HL-60/S4 (cell line): ENCODE results near the gene USP3.

ENCODE experiments used
- in situ Hi-C: fragments of 300-500 bp; cut with MboI; formaldehyde crosslinking; loops from 2 replicates; pipeline ENCODE4 v1.14.3; 2022; ENCODE audit warnings: low sequenced_read_pairs

The USP3 gene

DNA sequence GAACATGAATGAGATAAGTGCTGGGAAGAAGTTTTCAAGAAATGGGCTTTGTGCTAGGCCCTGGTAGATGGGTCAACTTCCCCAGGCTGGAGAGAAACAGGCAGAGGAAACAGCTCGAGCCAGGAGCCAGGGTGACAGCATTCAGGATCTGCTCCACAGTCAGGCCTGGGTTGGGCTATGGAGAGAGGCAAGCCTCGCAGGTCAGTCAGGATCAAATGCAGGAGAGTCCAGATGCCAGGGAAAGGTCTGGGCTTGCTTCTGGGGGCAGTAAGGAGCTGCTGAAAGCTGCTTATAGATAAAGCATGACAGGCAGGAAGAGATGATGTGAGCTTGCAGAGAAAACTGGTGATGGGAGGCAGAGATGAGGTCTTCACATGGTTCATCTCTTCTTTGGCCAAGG, 11.0 kb upstream of the USP3 start:
- in situ Hi-C loops, result no loop called here

DNA sequence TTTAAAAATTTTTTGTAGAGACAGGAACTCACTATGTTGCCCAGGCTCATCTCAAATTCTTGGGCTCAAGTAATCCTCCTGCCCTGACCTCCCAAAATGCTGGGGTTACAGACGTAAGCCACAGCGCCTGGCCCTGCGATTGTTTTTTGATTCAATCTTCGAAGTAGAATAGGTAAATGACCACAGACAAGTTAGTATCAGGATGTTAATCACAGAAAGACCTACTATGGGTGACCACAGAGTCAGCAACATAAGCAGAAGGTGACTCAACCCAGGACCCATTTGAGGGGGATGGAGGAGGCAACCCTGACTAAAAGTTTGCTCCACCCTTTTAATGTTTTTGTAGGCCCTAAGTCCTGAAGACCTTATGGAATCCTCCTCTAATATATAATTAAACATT, 10.0 kb upstream of the USP3 start:
- in situ Hi-C loops, result no loop called here

DNA sequence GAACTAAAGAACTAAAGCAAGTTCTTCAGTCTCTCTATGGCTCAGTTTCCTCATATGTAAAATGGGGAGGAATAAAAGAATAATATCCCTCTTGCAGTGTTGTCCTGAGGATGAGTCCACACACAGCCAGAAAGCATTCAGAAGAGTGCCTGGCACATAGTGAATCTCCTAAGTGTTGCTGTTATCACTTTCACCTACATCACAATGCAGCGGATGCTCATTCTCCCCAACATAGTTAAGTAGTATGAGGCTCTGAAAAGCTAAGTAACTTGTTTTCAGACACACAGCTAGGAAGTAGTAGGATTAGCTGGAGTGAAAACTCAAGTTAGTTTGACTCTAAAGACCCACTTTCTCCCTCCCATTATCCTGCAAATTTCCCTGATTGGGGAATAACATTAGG, 9.1 kb upstream of the USP3 start:
- in situ Hi-C loops, result no loop called here

DNA sequence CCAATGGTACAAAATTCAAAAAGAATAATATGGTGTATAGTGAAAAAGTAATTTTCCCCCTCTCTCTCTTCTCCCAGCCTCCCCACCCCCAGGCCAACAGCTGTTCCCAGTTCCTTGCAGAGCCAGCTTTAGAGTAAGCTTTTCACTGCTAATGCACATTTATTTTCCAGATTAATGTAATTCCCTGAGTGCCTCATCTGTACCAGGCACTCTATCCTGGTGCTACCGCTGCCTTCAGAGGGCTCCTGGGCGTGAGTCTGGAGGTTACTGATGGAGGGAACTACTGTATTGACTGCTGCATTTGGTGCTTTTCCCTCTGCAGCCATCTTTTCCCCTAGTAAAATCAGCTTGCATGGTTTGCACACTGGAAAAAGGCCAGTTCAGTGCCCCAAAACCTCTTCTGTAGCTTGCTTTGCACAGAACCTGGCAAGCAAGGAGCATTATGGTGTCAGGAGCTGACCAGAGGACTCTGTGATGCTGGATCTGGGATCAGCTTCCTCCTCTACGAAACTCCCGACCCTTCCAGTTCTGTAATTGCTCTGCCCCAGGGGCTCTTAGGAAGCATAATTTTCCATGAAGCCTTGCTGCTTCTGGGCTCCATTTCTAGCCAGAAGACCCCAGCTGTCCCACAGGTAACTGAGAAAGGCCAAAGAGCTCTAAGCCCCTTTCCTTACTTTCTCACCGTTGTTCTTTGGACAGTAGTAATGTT, 8.5 kb upstream of the USP3 start:
- in situ Hi-C loops, result no loop called here

DNA sequence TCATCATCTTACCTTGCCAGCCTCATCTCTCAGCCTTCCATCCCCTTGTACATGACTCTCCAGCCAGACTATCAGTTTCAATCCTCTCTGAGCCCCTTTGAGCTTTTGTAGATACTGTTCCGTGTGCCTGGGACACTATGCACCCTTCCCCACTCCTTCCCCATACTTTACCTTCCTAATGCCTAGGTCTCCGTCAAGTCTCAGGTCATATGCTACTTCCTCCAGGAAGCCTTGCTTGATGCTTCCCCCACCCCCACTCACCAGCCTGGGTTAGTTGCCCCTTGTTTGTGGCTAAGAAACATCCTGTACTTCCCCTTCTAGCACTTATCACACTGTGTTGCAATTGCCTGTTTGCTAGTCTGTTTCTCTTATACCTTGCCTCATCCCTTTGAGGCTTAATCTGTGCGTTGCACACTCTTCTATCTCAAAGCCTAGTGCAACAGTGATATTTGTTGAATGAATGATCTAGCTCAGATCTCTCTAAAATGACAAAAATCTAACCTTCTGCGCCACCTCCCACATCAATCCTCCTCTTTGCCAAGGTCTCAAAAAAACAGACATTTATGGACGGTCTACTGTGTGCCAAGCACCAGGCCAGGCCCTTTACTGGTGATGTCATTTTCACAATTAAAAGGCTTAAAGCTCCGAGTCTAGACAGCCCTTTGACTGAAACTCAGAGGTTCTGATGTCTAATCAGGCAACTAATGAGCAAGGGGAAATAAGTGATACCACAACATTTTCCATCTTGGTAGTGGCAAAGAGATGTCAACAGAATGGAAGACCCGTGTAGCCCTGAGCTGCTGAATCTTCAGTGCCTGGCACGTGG, 6.5 kb upstream of the USP3 start:
- in situ Hi-C loops, result no loop called here

DNA sequence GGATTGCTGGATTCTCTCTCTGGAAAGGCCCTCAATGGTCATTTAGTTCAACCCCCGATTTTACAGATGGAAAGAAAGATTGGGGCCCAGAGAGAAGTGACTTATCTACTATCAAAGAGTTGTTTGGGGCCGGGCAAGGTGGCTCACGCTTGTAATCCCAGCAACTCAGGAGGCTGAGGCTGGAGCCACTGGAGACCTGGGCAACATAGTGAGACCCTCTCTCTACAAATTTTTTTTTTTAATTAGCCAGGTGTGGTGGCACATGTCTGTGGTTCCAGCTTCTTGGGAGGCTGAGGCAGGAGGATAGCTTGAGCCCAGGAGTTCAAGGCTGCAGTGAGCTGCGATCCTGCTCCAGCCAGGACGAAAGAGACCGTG, 5.2 kb upstream of the USP3 start:
- in situ Hi-C loops, result no loop called here

DNA sequence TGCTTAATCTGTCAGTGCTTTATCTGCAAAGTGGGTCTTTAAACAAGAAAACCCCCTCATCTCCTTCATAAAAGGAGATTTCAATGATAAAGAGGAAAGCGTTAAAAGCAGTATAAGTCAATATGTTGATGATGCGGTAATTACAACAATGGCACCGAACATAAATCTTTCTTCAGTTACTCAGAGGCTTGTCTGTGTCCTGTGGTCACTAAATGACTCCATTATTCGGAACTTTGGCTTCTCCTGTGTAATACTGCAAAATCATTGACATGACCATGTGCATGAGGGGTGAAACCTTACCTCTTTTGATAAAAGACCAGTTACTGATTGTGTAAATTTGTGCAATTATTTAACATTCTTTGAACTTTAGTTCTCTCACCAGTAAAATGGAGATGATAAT, 4.8 kb upstream of the USP3 start:
- in situ Hi-C loops, result no loop called here

DNA sequence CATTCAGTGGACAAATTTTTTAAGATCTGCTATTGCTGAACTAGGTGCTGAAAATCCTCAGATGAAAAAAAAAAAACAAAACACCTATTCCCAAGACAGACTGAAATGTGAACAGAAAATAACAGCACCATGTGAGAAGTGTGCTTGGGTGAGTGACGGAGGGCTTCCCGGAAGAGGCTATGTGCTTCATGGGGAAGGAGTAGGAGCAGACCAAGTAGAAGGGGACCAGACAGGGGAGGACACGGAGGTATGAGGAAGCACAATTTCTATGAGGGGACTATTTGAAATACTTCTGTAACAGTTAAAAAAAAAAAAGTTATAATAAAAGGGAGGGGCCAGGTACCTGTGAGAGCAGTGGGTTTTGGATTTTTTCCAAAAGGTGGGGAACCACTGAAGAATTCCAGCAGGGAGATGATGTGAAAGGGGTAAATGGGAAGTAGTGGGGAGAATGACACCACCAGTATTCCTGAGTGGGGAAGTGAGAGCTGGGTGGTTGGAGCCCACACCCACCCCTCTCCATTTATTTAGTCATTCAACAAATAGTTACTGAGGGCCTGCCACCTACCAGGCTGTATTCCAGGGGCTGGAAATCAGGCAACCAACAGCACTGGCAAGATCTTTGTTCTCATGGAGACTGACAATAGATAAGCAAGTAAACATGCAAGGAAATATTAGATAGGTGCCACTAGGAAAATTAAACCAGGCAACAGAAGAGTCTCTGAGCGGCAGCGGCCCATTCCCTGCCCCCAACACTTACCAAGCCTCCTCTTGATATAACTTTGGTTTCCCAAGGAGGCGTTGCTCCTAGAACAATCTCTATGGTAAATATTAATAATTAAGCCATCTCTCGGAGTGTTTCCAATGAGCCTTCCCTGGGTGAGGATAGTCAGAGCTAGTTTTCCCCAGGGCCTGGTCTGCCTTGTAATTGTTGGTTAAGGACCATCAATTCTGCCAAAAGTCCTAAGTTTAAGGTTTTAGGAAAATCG, 3.8 kb upstream of the USP3 start:
- in situ Hi-C loops, result no loop called here

DNA sequence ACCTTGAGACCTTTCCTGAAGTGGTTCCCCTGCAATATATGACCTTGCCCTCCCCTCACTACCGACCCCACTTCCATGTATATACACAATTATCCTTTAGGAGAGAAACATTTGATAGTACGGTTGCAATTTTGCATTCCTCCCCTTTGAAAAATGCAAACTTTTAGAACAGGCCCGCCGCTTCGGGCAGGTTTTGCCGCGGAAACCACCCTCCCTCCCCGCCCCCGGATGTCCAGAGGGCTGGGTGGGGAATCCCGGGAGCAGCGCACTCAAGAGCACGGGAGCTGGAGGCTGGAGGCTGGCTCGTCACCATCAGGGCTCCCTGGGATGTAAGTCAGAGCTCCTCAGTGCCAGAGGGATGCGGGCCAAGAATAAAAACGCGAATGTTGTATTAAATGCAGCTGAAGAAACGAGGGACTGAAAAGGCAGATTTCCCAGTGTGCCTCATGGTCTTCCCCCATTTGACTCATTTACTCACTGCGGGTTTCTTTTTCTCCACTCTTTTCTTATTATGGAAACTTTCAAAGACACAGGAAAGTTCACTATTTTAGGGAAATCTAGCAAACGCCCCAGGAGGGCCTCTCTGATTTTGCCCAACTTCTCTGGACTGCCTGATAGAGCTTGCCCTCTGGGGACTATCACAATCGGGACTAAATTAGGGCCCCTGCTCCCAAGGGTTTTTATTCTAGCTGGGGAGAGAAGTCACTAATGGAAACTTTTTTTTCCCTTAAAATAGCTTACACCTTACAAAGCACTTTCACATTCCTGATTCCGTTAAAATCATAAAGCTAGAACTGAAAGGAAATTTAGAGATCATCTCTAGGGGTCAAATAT, 2.9 kb upstream of the USP3 start:
- in situ Hi-C loops, result no loop called here

DNA sequence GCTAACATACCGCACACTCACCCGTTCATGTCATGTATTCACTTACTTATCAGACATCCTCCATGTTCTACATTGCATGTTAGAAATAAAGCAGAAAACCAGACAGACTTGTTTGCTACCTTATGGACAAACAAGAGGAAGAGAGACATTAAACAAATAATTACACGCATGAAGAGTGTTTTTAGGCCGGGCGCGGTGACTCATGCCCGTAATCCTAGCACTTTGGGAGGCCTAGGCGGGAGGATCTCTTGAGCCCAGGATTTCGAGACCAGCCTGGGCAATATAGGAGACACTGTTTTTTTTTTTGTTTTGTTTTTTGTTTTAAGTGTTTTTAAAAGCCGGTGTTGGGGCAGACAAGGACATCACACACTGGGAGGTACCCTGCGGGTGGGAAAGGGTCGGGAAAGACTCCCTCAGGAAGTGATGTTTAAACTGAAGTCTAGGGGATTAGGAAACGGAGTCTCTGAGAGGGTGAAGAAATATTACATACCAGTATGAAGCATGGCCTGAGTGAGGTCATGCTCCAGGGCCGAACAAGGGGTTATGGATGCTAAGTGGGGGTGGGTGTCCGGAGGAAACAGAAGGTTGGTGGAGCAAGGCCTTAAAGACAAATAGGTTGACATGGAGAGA, 2.1 kb upstream of the USP3 start:
- in situ Hi-C loops, result no loop called here

DNA sequence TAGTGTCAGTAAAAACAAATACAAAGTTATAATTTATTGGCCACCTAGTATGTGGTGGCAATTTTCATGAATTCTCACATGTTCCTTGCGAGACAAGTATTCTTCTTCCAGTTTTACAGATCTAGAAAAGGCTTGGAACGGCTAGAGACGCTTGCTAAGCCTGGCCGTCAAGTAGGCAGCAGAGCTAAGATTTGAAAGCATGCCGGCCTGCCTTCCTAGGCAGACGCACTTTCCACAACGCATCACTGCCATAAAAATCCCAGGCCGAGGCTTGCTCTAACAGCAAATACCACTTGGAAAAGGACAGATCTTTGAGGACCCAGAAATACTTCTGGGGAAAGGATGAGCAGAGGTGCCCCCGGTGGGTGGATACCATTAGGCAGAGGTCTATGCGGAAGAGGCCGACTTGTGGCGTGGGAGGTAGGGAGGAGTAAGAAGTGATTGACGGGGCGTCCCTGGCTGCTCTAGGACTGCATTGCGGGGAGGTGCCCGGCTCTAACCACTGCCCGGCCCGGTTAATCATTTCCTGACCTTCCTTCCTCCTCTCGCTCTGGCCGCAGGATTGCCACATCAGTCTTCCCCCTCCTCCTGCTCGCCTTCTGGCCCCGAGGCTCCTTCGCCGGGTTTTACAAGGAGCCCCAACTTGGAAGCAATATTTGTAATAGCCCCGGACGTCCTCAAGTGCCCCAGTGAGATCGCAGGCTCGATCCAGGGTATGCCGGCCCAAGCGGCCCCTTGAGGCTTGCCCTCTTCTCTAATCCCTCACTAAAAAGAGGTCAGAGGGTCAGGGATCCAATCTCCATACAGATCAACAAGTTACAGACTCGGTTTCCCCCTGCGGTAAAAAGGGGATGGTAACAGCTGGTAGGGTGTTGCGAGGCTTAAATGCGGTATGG, 1.3 kb upstream of the USP3 start:
- in situ Hi-C loops, result no loop called here

DNA sequence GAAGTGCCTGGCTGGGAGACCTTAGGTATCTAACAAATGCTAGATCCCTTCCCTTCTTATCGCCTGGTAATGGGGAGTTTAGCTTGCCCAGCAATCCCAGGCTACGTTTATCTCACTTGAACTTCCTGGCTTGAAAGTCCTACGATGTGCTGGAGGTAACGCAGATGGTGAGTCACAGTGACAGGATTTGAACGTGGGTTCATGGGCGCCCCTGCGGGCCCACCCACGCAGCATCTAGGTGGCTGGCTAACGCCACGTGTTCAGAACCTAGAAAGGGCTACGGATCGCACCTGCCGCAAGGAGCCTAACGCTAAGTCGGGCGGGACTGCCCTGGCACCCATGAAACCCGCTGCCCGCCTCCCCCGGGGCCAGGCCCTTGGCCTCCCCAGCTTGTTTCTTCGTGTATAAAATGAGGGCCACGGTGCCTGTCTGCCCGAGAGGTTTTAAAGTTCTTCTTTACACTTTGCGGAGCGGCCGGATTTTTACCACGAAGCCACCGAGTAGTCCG, 600 bp upstream of the USP3 start:
- in situ Hi-C loops, result no loop called here

DNA sequence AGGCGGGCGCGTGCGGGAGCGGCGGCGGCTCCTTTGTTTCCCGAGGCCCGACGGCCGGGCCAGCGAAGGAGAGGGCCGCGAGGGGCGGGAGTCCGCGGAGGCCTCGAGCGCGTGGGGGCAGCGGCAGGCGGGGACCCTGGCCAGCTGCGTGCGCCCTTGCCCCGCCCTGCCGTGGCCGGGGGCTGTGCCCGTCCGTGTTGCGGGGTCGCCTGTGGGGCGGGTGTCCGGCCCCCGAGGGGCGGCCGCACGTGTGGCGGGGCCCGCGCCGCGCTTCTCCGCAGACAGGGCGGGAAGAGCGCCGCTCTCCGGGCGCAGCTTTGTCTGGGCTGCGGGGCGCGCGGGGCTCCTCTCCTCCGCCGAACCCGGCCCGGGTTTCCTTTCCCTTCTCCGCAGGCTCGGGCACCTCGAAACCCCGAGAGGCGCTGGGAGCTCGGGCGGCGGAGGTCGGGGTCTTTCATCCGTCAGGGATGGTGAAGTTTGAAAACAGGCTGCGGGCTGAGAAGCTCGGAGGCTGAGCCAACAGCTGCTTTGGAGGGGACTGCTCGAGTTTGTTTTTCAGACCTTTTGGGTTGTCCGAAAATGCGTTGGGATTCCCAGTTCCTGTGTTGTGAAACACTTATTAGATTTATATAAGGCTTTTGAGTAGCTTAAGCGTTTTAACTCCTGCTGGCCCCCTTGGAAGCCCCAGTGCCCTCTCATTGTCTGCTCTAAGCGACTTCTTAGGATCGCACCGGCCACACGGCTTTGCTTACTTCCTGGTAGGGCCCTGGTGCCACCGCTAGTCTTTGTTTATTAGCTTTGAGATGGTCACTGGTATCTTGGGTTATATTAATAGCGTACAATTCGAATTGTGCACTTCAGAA, 817 bp downstream of the USP3 start:
- in situ Hi-C loops, result no loop called here

DNA sequence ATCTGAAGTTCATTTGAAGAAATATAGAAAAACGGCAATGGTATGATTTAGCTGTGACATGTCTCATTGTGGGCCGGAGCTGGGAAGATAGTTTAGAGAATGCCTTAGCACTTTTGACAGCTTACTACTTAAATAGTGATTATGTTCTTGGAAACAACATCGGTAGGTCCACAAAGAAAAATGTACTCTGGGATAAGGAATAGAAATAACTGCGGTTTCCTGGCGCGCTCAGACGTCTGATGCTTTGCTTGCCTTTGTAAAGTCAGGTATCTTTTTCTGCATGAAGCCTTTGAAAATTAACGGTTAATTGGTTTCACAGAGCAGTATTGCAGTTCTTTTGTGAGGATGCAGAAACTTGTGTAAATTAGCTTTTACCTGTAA, 1.4 kb downstream of the USP3 start:
- in situ Hi-C loops, result no loop called here

DNA sequence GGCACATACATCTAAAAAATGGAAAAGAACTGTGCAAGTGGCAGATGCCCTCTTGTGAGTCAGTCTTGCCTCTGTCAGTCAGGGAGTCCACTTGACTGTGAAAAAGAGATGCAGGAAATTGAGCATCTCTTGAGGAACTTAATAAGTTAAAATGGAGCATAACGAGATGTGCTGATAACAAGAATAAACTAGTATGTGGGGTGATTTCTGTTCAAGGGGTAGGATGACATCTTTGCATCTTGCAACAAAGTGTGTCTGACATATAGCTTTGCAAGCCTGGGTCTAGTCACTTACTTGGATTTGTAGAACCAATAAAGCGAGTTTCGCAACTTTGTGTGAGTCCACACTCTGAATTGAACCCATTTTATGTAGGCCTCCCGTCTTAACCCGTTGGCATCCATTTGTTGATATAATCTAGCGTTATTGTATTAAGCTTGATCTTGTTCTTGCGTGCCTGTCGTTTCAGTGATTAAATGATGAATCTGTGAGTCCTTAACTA, 2.2 kb downstream of the USP3 start:
- in situ Hi-C loops, result no loop called here

DNA sequence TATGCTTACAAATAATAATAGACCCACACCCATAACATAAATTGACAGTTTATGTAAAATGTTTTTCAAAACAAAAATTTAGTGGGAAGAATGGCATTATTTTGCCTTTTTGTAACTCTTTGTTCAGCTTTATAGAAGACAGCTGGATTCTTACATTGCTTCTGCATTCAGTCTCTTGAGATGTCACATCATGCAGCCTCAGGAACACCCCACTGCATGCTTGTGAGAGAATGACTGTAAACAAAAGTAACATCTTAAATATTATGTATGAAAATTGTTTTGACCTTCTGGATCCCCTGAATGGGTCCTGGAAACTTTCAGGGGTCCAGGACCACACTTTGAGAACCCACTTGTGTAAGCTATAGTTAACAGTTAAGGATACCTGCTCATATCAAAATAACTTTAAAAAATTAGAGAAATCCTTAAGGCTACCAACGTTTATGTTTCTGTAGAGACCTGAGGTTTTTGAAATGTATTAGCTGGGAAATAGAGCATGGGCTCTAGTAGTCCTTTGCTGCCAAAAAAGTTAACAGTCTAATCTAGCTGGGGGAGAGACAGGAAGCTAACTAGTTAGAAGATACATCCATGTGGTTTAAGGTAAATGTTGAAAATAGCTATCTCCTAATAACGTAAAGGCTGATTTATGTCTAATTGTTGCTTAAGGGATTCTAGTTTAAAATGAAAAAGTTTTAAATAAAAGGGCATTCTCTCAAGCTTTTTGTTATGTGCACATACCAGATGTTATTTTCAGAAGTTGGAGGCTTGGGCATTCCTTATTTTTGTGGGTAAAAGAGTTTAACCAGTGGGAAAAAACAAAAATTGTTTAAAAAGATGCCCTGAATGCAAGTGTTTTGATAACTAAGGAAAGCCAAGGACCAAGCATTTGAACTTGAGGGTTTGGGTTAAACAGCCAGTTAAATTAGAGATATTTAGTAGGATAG, 3.8 kb downstream of the USP3 start:
- in situ Hi-C loops, result no loop called here
